OCI-LY7 (cell line): ENCODE measurements around the gene UVRAG. TPM values are rescaled to one million over a fixed set of nuclear protein-coding genes. Genes with fewer than 3 reads are reported as not detected.
A peak's percentile ranks its signal among the peaks of the same experiment; 100 is the strongest.

Experiments
- BruUV-seq: library from RNA; stranded (reverse); fragments of 400-500 nt; replicated peaks from 2 replicates; lab custom pipeline; 2021; lab: Mats Ljungman, UMichigan
- CTCF ChIA-PET: fragments of 300-600 bp; sonication (Branson Sonifier 250); formaldehyde crosslinking; loops from one replicate; lab custom pipeline; 2022; ENCODE audit warnings: antibody characterized with exemption; ENCODE audit not compliant: unreplicated experiment; lab: Charles Lee
- POLR2A ChIA-PET: fragments of 300-600 bp; sonication (Branson Sonifier 250); formaldehyde crosslinking; loops from one replicate; lab custom pipeline; 2022; ENCODE audit warnings: antibody characterized with exemption; lab: Charles Lee
- DNase-seq: peaks from one replicate; pipeline ENCODE4 v3.0.0-alpha.2; 2015; ENCODE audit warnings: low spot score
- H2AFZ ChIP-seq: fragments of 200-600 bp; sonication (generic), shearing (Covaris generic); 2 replicates; pipeline ENCODE4 v1.6.1; 2014; ENCODE audit warnings: mild to moderate bottlenecking, antibody characterized with exemption, low read length, moderate library complexity
- H3K27ac ChIP-seq: fragments of 200-600 bp; sonication (generic); 2 replicates; pipeline ENCODE4 v1.5.1; 2014; ENCODE audit warnings: mixed run types, low read depth, mild to moderate bottlenecking, moderate library complexity, low read length, inconsistent platforms; ENCODE audit not compliant: poor library complexity, severe bottlenecking
- H3K36me3 ChIP-seq: fragments of 200-600 bp; sonication (generic); 2 replicates; pipeline ENCODE4 v1.6.1; 2014; ENCODE audit warnings: mild to moderate bottlenecking, antibody characterized with exemption, low read length, moderate library complexity, mixed read lengths; ENCODE audit not compliant: insufficient read depth
- H3K4me1 ChIP-seq: fragments of 200-600 bp; sonication (generic); 2 replicates; pipeline ENCODE4 v1.5.1; 2014; ENCODE audit warnings: mild to moderate bottlenecking, low read length; ENCODE audit not compliant: insufficient read depth, poor library complexity, severe bottlenecking
- H3K4me2 ChIP-seq: fragments of 200-600 bp; sonication (generic); 2 replicates; pipeline ENCODE4 v1.6.1; 2014; ENCODE audit warnings: mild to moderate bottlenecking, low read length
- H3K4me3 ChIP-seq: fragments of 200-600 bp; sonication (generic); 2 replicates; pipeline ENCODE4 v1.5.1; 2014; ENCODE audit warnings: mild to moderate bottlenecking, low read depth, low read length; ENCODE audit not compliant: poor library complexity, severe bottlenecking
- H3K79me2 ChIP-seq: fragments of 200-600 bp; sonication (generic); 2 replicates; pipeline ENCODE4 v1.6.1; 2016; ENCODE audit warnings: low read depth, mild to moderate bottlenecking, low read length, moderate library complexity, mixed read lengths; ENCODE audit not compliant: insufficient read depth
- H3K9me2 ChIP-seq: fragments of 200-600 bp; sonication (generic); 2 replicates; pipeline ENCODE4 v1.6.1; 2016; ENCODE audit warnings: mild to moderate bottlenecking, low read length, mixed read lengths; ENCODE audit not compliant: insufficient read depth
- H3K9me3 ChIP-seq: fragments of 200-600 bp; sonication (generic); 2 replicates; pipeline ENCODE4 v1.6.1; 2014; ENCODE audit warnings: mild to moderate bottlenecking, mixed run types, low read length, mixed read lengths
- H4K20me1 ChIP-seq: fragments of 200-600 bp; sonication (generic); 2 replicates; pipeline ENCODE4 v1.6.1; 2014; ENCODE audit warnings: mild to moderate bottlenecking, antibody characterized with exemption, low read length, moderate library complexity, mixed read lengths; ENCODE audit not compliant: insufficient read depth
- EZH2phosphoT487 ChIP-seq: fragments of 200-600 bp; sonication (generic); IDR thresholded peaks from 2 replicates; pipeline ENCODE4 v1.6.1; 2018; ENCODE audit warnings: low read depth, borderline replicate concordance, mild to moderate bottlenecking, mixed run types, antibody characterized with exemption, low read length, moderate library complexity, mixed read lengths
- intact Hi-C: fragments of 100-400 bp; cut with micrococcal nuclease; formaldehyde crosslinking; loops from one replicate; pipeline ENCODE4 v1.10.0; 2022; ENCODE audit not compliant: unreplicated experiment
- total RNA-seq, 2 experiments: library from RNA; depleted of rRNA in 1 of 2; stranded (reverse); fragments of >200 nt in 1 of 2; shearing (Covaris generic) in 1 of 2; gene quantifications; 2 replicates each; pipeline ENCODE4 v1.2.3, GENCODE V29; 2014 to 2022
- TF ChIP-seq, protein P1 (sequence below): fragments of 200-600 bp; sonication (generic); conservative IDR thresholded peaks from 2 replicates; pipeline ENCODE4 v1.5.1; 2014; ENCODE audit warnings: mild to moderate bottlenecking, antibody characterized with exemption, low read length, moderate library complexity, mixed read lengths

UVRAG gene
- total RNA-seq, 2 experiments from 2014 or later: 43.7 to 73.3 TPM

DNA sequence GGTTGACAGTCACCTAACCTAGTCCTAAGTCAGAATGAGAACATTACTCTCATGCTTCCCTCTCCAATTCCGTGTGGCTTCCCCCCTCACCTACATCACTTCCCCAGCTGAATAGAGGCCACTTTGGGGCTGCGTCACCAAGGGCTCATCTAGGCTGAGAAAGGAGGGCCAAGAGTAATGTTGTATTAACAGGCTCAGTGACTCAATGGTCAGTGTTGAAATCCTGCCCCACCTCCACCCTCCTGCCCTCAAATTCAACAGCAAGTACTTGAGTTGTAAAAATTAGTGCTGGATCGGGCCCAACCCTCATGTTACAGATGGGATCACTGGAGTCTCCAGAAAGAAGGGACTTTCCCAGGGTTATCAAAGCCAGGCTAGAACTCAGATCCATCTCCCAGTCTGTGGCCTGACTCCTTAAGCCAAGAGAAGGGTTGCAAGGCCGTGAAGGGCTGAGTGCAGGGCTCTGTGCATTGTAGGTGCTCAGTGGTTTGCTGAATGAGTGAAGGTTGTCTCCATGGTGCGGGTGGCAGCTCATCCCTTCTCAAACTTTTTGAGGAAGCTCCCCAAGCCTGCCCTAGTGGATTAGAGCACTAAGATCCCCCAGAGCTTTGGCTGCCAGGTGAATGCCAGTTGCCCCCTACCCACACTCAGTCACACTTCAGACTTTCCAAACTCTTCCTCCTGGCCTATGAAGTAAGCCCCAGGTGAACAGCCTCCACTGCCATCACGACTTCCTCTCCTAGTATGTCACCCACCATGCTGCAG is 43.2 kb upstream of the UVRAG start:
- BruUV-seq: no TSS peak
- no peaks in the 10 kb centered on the region for H3K36me3 ChIP-seq
- DNase-seq: no peak
- H3K4me3 ChIP-seq: no peak overlapping the region
- H3K79me2 ChIP-seq: no peaks in the 10 kb centered on the region; the same call in 1 of the 2 replicates
- POLR2A ChIA-PET: interaction anchor here (0.8 kb wide), 1 partner anchor 11 kb away, joined by 3 read pairs; no protein-coding TSS in a partner anchor
- H4K20me1 ChIP-seq: no peaks in the 10 kb centered on the region
- CTCF ChIA-PET: interaction anchor here (0.6 kb wide), 1 partner anchor 593 kb away, joined by 3 read pairs; no protein-coding TSS in a partner anchor
- peaks cover 78% of the 10 kb centered on the region for H3K4me1 ChIP-seq
- H2AFZ ChIP-seq: no peak overlapping the region
- H3K9me2 ChIP-seq: no peaks in the 10 kb centered on the region
- H3K4me2 ChIP-seq: peak overlapping the region; percentile 18
- TF ChIP-seq, protein P1, sequence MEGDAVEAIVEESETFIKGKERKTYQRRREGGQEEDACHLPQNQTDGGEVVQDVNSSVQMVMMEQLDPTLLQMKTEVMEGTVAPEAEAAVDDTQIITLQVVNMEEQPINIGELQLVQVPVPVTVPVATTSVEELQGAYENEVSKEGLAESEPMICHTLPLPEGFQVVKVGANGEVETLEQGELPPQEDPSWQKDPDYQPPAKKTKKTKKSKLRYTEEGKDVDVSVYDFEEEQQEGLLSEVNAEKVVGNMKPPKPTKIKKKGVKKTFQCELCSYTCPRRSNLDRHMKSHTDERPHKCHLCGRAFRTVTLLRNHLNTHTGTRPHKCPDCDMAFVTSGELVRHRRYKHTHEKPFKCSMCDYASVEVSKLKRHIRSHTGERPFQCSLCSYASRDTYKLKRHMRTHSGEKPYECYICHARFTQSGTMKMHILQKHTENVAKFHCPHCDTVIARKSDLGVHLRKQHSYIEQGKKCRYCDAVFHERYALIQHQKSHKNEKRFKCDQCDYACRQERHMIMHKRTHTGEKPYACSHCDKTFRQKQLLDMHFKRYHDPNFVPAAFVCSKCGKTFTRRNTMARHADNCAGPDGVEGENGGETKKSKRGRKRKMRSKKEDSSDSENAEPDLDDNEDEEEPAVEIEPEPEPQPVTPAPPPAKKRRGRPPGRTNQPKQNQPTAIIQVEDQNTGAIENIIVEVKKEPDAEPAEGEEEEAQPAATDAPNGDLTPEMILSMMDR: no peak
- no peak for TF ChIP-seq EZH2phosphoT487
- intact Hi-C loops: no loop called here
- H3K27ac ChIP-seq: peak overlapping the region; percentile 3
- no peaks in the 10 kb centered on the region for H3K9me3 ChIP-seq

DNA sequence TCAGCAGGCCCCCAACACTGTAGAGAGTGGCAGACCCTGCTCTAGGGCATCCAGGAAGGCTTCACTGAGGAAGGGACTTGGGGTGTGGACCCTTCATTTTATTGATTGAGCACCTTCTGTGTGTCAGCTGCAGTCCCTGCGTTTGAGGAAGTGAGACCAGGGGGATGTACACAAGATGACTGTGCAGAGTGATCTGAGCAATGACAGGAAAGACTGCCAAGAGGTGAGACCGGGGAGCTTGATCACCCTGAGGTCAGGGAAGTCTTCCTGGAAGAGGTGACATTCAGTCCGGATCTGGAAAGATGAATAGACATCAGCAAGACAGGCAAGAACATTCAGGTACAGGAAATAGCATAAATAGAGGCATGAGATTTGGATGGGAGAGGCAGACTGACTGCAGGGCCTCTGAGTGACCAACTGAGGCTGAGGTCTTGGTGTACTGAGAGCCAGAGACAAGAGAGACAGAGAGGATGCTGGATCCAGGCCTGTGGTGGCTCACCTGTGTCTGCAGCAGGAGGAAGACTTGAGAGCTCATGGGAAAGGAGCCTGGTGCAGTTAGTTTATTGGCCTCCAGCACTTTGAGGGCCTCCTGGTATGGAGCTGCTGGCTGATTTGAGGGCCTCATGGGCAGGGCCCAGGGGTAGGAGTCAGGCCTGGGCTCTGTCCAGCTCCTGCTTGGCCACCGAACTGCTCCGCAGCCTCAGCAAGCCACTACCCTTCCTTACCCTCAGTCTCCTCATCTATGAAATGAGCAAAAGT is 41.2 kb upstream of the UVRAG start:
- intact Hi-C loops: loop anchor here (1.0 kb wide), 1 partner anchor 41 kb away; no protein-coding TSS in a partner anchor
- POLR2A ChIA-PET: interaction anchor here (0.6 kb wide), 2 partner anchors 97 to 114 kb away, joined by 3 to 6 read pairs; no protein-coding TSS in a partner anchor
- peak overlapping the region; percentile 63 for H3K27ac ChIP-seq

More for the DNA sequence above, 41.2 kb upstream of the UVRAG start:
- Histone ChIP-seq H3K4me3 (no peak overlapping the region), H3K4me1 (peaks cover 71% of the 10 kb centered on the region), H2AFZ (peak overlapping the region; percentile 9; the same call in 1 of the 2 replicates), H3K79me2 (no peaks in the 10 kb centered on the region; the same call in 1 of the 2 replicates), H3K9me2 (no peaks in the 10 kb centered on the region), H3K4me2 (peak overlapping the region; percentile 48), H4K20me1 (no peaks in the 10 kb centered on the region), H3K36me3 (no peaks in the 10 kb centered on the region), H3K9me3 (no peaks in the 10 kb centered on the region)
- TF ChIP-seq, protein P1: no peak
- BruUV-seq: no TSS peak
- CTCF ChIA-PET: interaction anchor here (1.0 kb wide), 1 partner anchor 99 kb away, joined by 3 read pairs; no protein-coding TSS in a partner anchor
- DNase-seq: peak; percentile 86
